Measurements from ENCODE around the gene NTNG1. TPM values are rescaled to one million over a fixed set of nuclear protein-coding genes. Genes with fewer than 3 reads are reported as not detected.

The NTNG1 gene
- total RNA-seq, 1 experiment from 2014 or later: 2.3 TPM

- ATAC-seq: peak; percentile 5
- peaks cover 22% of the 10 kb centered on the region for H3K27me3 Mint-ChIP-seq (ENCODE audit: low read depth)
- TF ChIP-seq NFE2L1 (CRISPR knock-in tag; IDR thresholded peaks at IDR 0.05) (no peak), SOX15 (CRISPR knock-in tag; IDR thresholded peaks at IDR 0.05) (no peak), FOXP1 (CRISPR knock-in tag; IDR thresholded peaks at IDR 0.05; ENCODE audit: borderline replicate concordance) (no peak)
- TF ChIP-seq, protein P1, sequence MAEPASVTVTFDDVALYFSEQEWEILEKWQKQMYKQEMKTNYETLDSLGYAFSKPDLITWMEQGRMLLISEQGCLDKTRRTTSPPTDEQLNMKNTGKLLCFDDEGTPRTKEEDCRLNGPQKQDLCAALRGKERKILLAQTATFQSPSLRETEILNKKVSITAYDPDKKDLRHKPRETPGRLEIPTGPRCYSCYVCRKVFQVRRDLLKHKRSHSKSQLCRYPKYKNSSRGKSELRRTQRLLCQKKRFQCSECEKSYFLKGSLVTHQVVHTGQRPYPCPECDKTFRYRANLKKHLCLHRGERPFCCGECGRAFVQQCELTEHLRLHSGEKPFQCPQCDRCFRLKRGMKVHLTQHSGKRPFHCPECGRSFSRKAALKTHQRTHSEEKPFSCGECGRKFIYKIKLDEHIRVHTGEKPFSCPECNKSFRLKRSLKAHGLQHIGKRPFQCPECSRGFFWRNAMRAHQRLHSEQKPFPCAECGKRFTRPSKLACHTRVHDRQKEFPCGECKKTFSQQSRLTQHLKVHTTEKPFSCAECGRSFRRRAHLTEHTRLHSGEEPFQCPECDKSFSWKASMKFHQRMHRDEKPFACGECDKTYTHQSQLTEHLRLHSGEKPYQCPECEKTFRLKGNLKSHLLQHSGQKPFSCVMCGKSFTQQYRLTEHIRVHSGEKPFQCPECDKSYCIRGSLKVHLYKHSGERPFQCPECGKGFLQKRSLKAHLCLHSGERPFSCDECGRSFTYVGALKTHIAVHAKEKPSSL (CRISPR knock-in tag; conservative IDR thresholded peaks at IDR 0.05): no peak
- DNase-seq (ENCODE audit: low spot score): peak; percentile 30
- POLR2A ChIA-PET: no interaction called here
- no peak overlapping the region; the same call in 1 of the 2 replicates for H3K27ac Mint-ChIP-seq
- H3K36me3 Mint-ChIP-seq: no peaks in the 10 kb centered on the region
- no peaks in the 10 kb centered on the region for H3K9me3 Mint-ChIP-seq
- CTCF ChIA-PET: interaction anchor here (0.8 to 2.2 kb wide), 4 partner anchors 11 to 387 kb away, joined by 3 to 14 read pairs (median 6); partner anchors contain the start of gene PRMT6
- peak overlapping the region; percentile 87 for H3K4me3 Mint-ChIP-seq
- H3K4me1 Mint-ChIP-seq: peaks cover 28% of the 10 kb centered on the region
These were observed 770 bp downstream of the NTNG1 start for GRCh38 chr1:107141491-107142126.

DNA sequence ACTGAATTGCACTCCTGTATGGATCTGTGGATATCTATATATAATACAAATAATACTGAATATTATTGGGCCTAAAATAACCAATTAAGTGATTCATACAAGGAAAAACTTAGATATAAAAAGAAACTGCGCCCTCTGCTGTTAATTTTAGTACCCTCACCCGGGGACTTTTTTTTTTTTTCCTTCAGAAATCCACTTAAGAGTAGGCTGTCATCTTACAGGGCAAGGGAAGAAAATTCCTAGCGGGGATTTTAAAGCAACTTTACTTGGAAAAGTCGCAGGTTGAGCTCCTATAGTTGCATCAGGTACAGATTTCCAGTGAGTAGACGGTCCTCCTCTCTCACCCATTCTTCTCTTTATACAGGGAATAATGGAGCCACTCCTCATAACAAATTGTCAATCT is 1.3 kb downstream of the NTNG1 start:
- peaks cover 28% of the 10 kb centered on the region for H3K4me1 Mint-ChIP-seq
- ChIA-PET CTCF (interaction anchor here (0.7 to 2.2 kb wide), 10 partner anchors 12 to 564 kb away, joined by 3 to 14 read pairs (median 4); partner anchors contain the start of gene PRMT6), POLR2A (no interaction called here)
- no peak for TF ChIP-seq JUN (CRISPR knock-in tag; IDR thresholded peaks at IDR 0.05)
- TF ChIP-seq, protein P2, sequence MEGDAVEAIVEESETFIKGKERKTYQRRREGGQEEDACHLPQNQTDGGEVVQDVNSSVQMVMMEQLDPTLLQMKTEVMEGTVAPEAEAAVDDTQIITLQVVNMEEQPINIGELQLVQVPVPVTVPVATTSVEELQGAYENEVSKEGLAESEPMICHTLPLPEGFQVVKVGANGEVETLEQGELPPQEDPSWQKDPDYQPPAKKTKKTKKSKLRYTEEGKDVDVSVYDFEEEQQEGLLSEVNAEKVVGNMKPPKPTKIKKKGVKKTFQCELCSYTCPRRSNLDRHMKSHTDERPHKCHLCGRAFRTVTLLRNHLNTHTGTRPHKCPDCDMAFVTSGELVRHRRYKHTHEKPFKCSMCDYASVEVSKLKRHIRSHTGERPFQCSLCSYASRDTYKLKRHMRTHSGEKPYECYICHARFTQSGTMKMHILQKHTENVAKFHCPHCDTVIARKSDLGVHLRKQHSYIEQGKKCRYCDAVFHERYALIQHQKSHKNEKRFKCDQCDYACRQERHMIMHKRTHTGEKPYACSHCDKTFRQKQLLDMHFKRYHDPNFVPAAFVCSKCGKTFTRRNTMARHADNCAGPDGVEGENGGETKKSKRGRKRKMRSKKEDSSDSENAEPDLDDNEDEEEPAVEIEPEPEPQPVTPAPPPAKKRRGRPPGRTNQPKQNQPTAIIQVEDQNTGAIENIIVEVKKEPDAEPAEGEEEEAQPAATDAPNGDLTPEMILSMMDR (IDR thresholded peaks at IDR 0.05): peak; percentile 70
- TF ChIP-seq MXD4 (CRISPR knock-in tag; IDR thresholded peaks at IDR 0.05; ENCODE audit: borderline replicate concordance): no peak
- peaks cover 22% of the 10 kb centered on the region for H3K27me3 Mint-ChIP-seq (ENCODE audit: low read depth)
- no peaks in the 10 kb centered on the region for H3K36me3 Mint-ChIP-seq
- no peak for DNase-seq (ENCODE audit: low spot score)
- H3K4me3 Mint-ChIP-seq: peak overlapping the region; percentile 87
- ATAC-seq: no peak
- no peak overlapping the region for H3K27ac Mint-ChIP-seq
- no peaks in the 10 kb centered on the region for H3K9me3 Mint-ChIP-seq

DNA sequence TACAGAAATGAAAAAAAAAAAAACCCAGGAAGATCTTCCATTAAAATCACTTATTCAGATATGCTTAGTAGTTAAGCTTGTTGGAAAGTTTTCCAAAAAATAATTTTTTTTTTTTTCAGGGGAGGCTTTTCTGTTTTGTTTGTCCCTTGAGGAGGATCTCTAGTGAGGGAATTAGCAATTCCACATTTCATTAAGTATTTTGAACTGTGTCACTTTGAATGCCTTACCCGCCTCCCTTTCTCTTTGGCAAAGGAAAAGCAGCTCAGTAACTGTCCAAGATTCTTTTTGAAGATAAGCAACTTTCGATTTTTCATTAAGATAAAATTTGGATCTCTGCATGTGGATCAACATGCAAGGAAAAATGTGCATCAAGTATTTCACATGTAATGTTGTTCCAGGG is 1.8 kb downstream of the NTNG1 start:
- ATAC-seq: no peak
- Mint-ChIP-seq H3K27me3 (ENCODE audit: low read depth) (peaks cover 18% of the 10 kb centered on the region), H3K4me1 (peaks cover 28% of the 10 kb centered on the region), H3K36me3 (no peaks in the 10 kb centered on the region), H3K27ac (no peak overlapping the region), H3K4me3 (peak overlapping the region; percentile 87), H3K9me3 (no peaks in the 10 kb centered on the region)
- ChIA-PET CTCF (interaction anchor here (0.7 to 2.2 kb wide), 10 partner anchors 12 to 564 kb away, joined by 3 to 14 read pairs (median 4); partner anchors contain the start of gene PRMT6), POLR2A (no interaction called here)
- DNase-seq (ENCODE audit: low spot score): no peak
- no peak for TF ChIP-seq GABPB1 (CRISPR knock-in tag; IDR thresholded peaks at IDR 0.05)

GRCh38 chr1:107145637-107146036 is 4.8 kb downstream of the NTNG1 start:
- Mint-ChIP-seq H3K27ac (no peak overlapping the region), H3K4me1 (peaks cover 10% of the 10 kb centered on the region), H3K9me3 (no peaks in the 10 kb centered on the region), H3K4me3 (no peak overlapping the region), H3K27me3 (ENCODE audit: low read depth) (peaks cover 4% of the 10 kb centered on the region; the same call in 1 of the 2 replicates), H3K36me3 (no peaks in the 10 kb centered on the region)
- ChIA-PET POLR2A (no interaction called here), CTCF (interaction anchor here (1.2 kb wide), 1 partner anchor 384 kb away, joined by 3 read pairs; no protein-coding TSS in a partner anchor)
- DNase-seq (ENCODE audit: low spot score) (no peak), ATAC-seq (no peak)
- TF ChIP-seq, protein P3, sequence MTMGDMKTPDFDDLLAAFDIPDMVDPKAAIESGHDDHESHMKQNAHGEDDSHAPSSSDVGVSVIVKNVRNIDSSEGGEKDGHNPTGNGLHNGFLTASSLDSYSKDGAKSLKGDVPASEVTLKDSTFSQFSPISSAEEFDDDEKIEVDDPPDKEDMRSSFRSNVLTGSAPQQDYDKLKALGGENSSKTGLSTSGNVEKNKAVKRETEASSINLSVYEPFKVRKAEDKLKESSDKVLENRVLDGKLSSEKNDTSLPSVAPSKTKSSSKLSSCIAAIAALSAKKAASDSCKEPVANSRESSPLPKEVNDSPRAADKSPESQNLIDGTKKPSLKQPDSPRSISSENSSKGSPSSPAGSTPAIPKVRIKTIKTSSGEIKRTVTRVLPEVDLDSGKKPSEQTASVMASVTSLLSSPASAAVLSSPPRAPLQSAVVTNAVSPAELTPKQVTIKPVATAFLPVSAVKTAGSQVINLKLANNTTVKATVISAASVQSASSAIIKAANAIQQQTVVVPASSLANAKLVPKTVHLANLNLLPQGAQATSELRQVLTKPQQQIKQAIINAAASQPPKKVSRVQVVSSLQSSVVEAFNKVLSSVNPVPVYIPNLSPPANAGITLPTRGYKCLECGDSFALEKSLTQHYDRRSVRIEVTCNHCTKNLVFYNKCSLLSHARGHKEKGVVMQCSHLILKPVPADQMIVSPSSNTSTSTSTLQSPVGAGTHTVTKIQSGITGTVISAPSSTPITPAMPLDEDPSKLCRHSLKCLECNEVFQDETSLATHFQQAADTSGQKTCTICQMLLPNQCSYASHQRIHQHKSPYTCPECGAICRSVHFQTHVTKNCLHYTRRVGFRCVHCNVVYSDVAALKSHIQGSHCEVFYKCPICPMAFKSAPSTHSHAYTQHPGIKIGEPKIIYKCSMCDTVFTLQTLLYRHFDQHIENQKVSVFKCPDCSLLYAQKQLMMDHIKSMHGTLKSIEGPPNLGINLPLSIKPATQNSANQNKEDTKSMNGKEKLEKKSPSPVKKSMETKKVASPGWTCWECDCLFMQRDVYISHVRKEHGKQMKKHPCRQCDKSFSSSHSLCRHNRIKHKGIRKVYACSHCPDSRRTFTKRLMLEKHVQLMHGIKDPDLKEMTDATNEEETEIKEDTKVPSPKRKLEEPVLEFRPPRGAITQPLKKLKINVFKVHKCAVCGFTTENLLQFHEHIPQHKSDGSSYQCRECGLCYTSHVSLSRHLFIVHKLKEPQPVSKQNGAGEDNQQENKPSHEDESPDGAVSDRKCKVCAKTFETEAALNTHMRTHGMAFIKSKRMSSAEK (CRISPR knock-in tag; IDR thresholded peaks at IDR 0.05; ENCODE audit: borderline replicate concordance): no peak

Measured in WTC11 (cell line).